Activated gamma-delta T cell treated with anti-CD3 and anti-CD28 coated beads, Interleukin-2, amount 50 U/mL, for 16 hours (primary cell): Measurements from ENCODE around the gene DOCK10.
"Not testable (repeated sequence)": the region's sequence is repeated elsewhere in the genome, so short reads cannot be mapped to it uniquely, and the experiment has no call there.

ENCODE experiments used
- DNase-seq: peaks from one replicate; pipeline ENCODE4 v3.0.0-alpha.2; 2020; ENCODE audit warnings: low read depth

The DOCK10 gene

DNA sequence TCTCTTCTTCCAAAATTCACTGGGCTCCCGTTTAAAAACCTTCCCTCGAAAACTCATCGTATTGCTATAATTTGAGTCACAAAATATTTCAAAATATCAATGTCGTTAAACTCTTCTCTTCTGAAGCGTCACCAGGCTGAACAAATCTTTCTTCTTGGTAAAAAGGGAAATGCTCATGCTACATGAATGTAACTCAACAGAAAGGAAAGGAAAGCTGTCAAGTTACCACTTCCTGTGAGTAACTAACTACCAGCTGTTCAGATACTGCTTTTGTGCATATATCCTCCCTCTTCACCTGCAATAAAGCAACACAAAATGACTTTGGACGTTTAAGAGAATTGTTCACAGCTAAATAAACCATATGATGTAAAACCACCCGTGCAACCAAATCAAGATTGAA is 95.4 kb downstream of the DOCK10 start:
- DNase-seq = no peak

DNA sequence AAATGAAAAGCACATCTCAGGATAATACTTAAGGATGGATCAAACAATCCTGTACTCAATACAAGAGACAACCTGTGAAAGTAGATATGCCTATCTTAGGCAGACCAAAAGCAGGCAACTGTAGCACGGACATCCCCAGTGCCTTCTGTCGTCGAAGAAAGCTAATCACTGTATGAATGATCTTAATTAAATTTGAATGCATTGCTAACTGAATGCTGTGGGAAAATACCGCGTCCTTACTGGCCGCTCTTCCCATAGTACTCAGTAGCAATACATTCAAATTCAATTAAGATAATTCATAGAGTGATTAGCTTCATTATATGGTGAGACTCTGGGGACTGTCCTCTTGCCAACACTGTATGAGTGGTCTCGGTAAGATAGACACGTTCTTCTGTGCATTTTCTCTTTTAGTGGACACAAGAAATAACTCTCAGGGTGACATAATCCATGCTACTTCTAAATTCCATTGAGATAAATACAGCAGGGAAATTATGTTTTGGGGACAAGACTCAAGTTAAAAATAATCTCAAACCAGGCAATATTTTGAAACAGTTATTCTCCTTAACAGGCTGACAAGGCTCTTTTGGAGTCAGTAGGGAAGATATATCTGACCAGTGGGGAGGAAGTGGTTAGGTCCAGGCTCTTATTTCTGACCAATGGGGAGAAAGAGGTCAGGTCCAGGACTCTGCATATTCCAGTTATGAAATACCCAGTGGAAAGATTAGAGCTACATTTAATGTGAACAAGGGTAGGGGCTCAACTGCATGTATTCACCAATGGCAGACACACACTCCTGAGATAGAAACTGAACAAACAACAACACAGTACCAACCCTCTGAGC is 97.3 kb downstream of the DOCK10 start:
- DNase-seq = no peak

DNA sequence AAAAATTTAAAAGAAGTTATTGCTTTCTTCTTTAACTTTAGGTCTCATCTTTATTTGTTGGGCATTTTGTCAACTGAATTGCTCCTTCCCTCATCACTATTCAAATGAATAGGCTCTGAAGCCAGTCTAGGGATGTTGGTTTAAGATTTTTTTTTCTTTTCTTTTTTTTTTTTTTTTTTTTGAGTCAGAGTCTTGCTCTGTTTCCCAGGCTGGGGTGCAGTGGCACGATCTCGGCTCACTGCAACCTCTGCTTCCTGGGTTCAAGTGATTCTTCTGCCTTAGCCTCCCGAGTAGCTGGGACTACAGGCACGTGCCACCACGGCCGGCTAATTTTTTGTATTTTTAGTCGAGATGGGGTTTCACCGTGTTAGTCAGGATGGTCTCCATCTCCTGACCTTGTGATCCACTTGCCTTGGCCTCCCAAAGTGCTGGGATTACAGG is 98.6 kb downstream of the DOCK10 start:
- not testable (repeated sequence) for DNase-seq

DNA sequence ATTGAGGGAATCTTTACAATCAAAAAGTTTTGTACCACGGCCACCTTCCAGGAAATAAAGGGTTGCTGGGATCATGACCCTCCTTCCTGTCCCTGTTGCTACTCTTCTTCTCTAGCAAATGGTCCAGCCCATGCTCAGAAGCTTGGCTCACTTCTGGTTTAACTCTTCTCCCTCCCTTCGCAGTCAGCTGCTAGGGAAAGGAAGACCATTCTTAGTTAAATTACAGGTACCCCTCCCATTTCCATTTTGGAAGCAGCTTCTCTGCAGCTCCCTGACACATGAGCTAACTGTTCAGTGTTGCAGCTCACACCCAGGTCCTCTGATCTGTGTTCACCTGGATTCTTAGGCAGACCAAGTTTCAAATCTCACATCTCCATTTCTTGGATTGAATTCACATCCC is 100.3 kb downstream of the DOCK10 start:
- DNase-seq = no peak

DNA sequence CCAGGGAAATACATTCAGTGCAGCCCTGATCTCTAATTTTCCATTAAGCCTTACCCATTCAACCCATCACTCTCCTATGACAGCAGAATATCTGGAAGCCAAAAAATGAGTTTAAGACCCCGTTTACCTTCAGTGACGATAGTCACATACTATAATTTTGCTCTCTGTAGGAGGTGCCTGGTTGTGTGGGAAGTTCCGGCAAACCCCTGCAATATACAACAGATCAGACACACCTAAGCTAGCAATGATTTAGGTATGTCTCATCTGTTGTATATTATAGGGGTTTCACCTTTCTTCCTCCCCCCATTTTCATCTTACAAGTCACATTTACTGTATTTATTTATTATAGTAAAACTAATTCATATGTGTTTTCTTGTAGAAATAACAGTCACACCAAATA is 101.7 kb downstream of the DOCK10 start:
- no peak for DNase-seq

DNA sequence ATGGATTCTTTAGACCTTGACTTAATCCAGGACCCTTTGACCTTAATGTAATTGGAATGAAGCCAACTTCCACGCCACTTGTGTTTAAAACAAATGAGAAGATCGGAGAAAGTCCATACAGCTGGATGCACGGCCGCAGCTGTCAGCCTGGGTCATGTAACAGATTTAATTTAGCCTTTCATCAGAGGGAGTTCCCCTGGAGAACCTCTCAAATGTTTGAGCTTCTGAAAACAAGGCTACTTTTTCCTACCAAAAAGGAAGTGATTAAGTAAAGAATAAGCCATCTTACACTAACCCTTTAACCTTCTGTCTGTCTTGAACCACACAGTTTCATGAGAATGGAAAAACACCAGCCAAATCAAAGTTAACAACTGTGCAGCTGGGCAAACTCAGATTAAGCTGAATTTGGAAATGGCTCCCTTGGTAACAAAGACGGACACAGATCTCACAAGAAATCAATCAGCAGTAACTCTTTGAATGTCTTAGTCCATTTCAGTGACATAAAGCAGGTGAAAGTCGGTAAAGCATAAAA is 103.6 kb downstream of the DOCK10 start:
- no peak for DNase-seq

DNA sequence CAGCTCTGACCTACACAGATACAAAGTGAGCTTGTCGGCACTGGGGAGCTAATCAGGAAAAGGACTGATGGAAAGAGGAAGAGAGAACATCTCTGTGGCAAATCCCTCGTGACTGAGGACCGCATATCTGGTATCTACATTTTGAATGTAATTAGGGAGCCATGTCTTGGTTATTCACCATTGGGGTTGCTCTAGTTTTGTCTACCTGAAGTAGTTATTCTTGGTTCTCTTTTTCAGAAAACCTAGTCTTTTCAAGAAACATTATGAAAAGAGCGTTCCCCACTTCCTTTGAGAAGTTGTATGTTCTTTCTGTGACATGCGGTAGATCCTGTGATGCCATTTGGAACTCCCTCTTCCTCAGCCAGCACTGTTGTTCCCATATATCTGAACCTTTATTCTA is 104.4 kb downstream of the DOCK10 start:
- no peak for DNase-seq

DNA sequence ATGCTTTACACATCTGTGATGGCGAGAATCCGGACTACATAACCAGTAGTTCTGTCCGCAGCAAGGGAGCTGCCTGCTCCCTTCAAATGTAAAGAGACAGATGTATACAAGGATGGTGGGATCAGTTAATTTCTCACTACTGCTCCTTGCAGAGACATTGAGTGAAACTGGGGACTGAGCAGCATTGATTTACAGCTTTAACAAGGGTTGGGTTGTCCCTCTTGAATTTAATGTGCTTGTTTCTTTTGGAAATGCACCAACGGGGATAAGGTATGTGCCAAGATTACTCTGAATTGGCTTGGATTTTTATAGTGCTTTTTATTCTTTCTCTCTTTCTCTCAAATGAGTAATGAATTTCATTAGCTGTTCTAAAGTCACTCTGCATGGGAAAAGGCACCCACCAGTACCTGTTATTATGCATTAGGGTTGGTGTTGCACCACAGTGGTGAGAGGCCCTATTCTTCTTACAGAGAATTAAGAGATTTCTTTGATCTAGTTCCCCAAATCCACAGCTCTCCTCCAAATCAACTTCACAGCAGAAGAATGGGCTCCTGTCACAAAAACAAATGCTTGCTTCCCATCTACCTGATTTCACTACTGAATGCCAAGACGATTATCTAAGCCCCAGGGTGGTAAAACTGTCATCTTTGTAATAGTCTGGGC is 107.6 kb downstream of the DOCK10 start:
- no peak for DNase-seq

DNA sequence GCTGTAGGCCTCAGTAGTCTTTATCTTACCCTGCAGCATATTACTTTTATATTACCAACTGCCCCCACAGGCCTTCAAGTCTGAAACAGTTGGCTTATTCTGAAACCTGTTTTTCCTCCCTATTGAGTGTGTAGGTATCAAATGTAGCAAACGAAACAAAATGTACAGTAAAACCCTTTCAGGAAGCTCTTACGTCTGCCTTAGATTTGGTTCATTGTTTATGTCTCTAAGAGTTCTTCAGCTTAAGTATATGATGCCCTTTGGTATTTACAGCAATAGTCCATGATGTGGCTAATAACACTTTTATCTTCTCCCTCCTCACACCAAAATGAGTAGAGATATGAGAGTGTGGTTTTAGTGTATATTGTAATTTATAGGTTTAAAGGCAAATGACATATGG is 108.8 kb downstream of the DOCK10 start:
- DNase-seq = no peak

DNA sequence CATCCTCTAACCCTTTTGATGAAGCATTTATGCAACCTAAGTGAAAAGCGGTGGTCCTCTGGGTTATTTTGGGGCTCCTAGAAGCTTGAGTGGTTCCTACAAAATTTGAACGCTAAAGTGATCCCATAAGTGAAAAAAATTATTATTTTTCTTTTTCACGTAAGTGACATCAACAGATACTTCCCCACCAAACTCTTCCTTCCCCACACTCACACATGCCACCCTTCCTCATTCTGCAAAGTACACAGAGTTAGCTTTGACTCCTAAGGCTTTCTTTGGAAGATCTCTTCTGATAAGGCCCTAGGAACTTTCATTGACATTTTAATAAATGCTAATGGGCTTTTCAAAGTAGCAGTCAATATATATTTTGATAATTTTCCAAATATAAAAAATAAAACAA is 109.7 kb downstream of the DOCK10 start:
- no peak for DNase-seq

DNA sequence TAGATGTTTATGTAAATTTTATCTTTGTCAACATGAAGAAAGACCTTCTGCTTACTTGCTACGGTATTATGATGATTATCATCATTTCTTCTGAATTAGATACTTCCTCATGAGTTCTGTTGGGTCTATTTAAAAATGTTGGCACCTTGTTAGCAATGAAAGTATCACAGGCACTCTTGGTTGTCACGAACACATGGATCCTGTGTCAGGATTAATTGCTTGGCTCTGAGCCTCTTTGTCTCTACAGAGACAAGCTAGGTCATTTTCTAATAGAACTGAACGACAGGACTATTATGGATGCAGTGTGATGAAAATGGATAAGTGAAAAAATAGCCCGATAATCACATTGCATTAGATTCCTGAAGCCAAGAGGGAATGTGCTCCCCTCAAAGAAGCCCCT is 110.3 kb downstream of the DOCK10 start:
- DNase-seq = no peak

DNA sequence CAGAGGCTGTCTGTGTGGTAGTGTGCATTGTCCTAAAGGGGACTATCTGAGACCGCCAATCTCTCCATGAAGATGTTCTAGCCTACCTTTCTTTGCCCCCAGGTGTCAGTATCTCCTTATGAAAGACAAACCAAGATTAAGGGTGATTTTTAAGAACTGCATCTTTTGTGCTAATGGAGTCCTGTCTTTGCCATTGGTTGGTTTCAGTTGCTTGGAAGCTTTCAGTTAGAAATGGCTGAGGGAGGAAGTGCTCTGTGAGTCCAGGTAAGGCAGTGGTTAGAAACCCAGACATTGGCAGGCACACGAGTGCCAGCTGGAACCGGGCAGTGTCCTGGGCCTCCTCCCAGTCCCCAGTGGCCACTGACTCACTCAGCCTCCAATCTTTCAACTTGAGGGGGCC is 111.3 kb downstream of the DOCK10 start:
- DNase-seq = no peak

DNA sequence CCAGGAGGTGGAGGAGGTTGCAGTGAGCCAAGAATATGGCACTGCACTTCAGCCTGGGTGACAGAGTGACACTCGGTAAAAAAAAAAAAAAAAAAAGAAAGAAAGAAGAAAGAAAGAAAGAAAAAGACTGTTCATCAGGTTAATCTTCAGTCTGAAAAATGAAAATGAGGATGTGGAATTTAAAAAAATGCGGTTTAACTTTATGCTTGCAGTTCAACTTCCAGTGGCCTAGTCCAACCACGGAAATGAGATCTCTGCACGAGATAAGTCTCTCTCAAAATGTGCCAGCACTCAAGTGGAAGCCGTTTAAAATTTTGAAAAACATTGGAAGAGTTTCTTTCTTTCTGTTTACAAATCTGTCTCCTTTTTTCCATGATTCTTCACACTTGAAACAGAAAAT is 112.1 kb downstream of the DOCK10 start:
- DNase-seq = no peak

DNA sequence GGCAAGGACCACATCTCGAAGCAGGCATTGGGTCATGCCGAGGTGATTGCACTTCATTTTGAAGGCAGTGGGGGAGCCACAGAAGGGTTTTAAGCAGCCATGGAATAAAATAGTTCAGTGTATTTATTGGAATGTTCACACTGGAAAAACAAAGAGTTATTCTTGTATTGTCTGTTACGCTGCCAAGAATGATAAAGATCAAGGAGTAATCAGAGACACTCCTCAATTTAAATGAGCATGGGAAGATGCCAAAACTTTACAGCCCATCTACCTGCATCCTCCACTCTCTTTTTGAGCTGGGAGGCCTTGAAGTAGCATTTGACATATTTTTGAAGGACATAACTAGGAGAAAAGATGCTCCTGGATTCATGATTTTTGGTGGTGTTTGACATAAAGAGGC is 112.8 kb downstream of the DOCK10 start:
- DNase-seq = no peak

DNA sequence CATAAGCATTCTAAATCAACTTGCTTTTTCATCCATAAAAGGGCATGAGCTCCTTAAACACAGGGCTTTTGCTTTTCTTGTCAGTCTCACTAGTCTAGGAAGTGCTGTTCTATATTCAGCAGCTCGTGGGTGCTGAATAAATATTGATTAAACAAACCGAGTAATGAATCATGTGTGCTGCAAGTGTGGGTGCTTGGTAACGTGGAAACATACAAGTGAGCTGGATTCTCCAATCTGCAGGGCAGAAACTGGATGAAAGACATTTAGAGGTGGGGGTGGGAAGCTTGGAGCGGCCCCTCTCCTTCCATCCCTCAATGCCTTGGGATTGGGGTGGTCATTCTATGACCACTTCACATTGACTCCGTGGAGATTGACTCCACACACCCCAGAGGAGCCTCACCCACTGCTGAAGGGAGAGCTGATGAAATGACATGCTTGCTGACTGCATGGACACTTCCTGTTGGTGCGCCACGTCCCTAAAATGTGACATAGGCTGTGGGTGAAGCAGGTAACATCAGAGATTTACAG is 114.6 kb downstream of the DOCK10 start:
- DNase-seq = no peak

DNA sequence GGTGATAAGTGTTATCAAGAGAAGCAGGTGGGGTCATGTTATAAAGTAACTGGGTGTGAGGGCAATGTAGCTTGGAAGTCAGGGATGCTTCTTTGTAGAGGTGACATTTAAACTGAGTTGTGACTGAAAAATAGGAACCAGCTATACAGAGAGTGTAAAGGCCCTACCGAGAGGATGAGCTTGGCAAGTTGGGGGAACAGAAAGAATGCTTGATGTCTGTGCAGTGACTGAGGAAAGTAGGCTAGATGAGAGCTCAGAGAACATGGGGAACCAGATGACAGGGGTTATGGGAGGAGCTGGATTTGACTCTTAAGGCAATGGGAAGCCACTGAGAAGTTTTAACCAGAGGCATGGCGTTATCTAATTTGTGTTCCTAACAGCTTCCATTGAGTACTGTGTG is 115.3 kb downstream of the DOCK10 start:
- DNase-seq = no peak

DNA sequence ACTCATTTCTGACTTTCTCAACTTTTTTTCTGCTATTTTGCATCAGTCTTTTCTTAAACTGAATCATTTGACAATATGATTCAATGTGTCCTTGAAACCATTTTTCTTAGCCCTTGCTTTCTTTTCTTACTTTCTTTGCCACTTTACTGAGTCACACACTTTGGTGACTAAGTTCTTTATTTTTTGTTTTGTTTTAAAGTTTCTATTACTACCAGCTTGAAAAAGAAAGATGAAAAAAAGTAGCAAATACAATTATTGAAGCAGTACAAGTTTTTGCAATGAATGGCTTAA is 116.5 kb downstream of the DOCK10 start:
- DNase-seq = no peak

DNA sequence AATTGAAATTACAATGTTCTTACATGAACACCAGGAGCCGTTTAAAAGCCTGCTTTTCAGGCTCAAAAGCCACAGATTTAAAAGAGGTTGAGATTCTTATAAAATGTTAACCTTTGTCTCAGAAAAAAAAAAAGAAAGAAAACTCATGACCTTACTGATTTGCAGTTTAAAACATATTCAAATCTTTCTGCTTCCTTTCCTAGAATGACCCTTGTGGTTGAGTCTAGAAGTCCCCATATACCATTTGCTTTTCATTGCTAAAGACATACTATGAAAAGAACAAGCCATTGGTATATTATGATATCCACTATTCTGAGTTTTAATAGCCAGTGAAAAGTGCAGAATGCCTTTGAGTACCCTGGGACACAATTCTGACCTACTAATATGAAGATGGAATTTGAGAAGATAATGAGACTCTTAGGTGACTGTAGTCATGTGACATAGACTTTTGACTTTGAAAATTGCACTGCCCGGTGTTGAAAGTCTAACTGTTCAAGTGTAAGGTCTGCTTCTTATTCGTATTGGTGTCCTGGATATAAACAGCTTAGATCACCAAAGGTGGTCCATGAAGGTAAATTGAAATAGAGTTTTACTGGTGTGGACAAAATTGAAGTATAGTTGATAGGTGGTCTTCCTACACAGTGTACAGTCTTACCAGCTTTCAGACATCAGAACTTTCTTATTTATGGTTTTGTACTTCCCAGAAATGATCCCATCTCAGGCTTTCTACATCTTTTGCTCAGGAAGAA is 117.0 kb downstream of the DOCK10 start:
- DNase-seq = no peak

DNA sequence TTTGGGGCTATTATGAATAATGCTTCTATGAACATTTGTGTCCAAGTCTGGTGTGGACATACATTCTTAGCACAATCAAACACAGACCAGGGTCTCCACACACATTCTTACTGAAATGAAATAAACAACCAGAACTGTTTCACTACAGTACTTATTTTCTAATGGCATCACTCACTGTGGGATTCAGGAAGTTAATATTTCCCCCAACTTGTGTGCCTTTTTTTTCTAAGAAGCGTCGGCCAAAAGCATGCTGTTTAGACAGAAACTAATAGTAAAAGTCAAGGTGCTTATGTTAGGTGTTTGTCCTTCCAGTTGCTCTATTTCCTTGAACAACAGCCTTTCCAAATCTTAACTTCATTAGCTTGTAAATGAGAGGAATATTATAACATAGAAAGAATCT is 117.6 kb downstream of the DOCK10 start:
- DNase-seq = no peak

DNA sequence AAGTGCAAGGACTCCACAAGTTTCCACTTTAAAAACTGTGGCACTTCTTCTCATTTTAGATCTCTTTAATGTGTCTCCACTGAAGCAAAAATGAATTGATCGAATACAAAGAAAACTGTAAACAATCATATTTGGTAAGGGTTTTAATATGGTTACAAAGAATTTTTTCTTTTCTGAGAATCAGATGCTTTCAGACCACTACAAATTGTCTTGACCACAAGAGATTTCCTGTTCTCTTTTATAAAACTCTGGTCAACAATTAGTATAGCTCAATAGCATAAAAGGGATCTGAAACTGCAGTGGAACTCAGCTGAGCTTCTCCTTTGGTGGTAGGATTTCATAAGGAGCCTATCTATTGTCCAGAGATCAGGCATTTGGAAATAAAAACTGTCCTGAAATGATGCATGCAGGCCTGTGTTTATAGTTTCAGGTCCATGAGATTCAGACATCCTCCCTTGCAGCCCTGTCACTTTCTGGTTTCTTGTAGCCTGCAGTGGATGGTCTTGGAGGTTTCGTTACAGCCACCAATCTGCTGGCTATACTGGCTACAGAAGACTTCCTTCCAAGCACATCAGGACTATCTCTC is 120.0 kb downstream of the DOCK10 start:
- no peak for DNase-seq

DNA sequence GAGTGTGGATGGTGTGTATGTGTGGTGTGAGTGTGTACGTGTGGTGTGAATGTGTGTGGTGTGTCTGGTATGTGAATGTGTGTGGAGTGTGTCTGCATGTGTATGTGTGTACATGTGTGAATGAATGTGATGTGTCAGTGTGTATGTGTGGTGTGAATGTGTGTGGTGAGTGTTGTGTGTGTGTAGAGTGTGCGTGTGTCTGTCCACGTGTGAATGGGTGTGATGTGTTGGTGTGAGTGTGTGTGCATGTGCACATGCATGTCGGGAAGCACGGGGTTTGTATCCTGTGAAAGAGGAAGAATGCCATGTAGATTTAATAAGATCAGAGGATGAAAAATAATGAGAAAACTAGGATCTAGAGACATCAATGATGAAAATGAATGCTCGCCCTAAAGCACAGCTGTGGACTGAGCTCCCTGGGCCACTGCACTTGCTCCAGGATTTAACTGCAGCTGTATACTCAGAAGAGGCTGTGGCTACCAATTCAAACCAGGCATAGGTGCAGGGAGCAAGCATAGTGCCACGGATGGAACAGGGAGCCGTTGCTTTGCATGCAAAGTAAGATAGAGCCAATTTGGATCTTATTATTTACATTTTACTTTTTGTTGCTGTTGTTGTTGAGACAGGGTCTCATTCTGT is 122.7 kb downstream of the DOCK10 start:
- no peak for DNase-seq
